Ectodermal cell (in vitro differentiated cells): ENCODE measurements around the gene TMUB2.

Source experiments
- H3K27ac ChIP-seq: 2 replicates; pipeline ENCODE4 v1.7.0; 2013; ENCODE audit warnings: mild to moderate bottlenecking, low read depth, low read length; ENCODE audit not compliant: insufficient read depth, poor library complexity, severe bottlenecking
- H3K27me3 ChIP-seq: 2 replicates; pipeline ENCODE4 v1.7.0; 2013; ENCODE audit warnings: mild to moderate bottlenecking, low read length; ENCODE audit not compliant: insufficient read depth, control insufficient read depth, poor library complexity, severe bottlenecking
- H3K36me3 ChIP-seq: one replicate; pipeline ENCODE4 v1.7.0; 2013; ENCODE audit warnings: low read length; ENCODE audit not compliant: control insufficient read depth, insufficient read depth
- H3K4me1 ChIP-seq: one replicate; pipeline ENCODE4 v1.7.0; 2013; ENCODE audit warnings: low read length; ENCODE audit not compliant: control insufficient read depth, insufficient read depth
- H3K4me3 ChIP-seq: 2 replicates; pipeline ENCODE4 v1.7.0; 2013; ENCODE audit warnings: low read depth, low read length, control low read depth; ENCODE audit not compliant: insufficient read depth
- H3K9me3 ChIP-seq: 2 replicates; pipeline ENCODE4 v1.7.0; 2013; ENCODE audit warnings: mild to moderate bottlenecking, low read length, moderate library complexity; ENCODE audit not compliant: control insufficient read depth
- WGBS, 2 experiments: methylation state at CpG; one replicate each; pipeline ENCODE4 v1.1.7; 2013; ENCODE audit warnings: missing lambda C conversion rate in 2 of 2; 5-methylcytosine and 5-hydroxymethylcytosine counted together

TMUB2 gene

GRCh38 chr17:44155488-44155887 lies 31.3 kb upstream of the TMUB2 start:
- H3K27me3 ChIP-seq: no peaks in the 10 kb centered on the region
- H3K4me1 ChIP-seq: no peaks in the 10 kb centered on the region
- no peak overlapping the region for H3K4me3 ChIP-seq
- no peaks in the 10 kb centered on the region for H3K9me3 ChIP-seq
- 86 to 92% methylated on average over 2 of the region's 2 CpGs for WGBS, 2 experiments
- peaks cover 20% of the 10 kb centered on the region for H3K36me3 ChIP-seq
- H3K27ac ChIP-seq: no peak overlapping the region

GRCh38 chr17:44159519-44160210 lies 27.1 kb upstream of the TMUB2 start:
- WGBS, 2 experiments: 94 to 96% methylated on average over 15 of the region's 15 CpGs
- H3K27ac ChIP-seq: no peak overlapping the region
- no peaks in the 10 kb centered on the region for H3K27me3 ChIP-seq
- no peak overlapping the region for H3K4me3 ChIP-seq
- peaks cover 24% of the 10 kb centered on the region for H3K36me3 ChIP-seq
- no peaks in the 10 kb centered on the region for H3K9me3 ChIP-seq
- no peaks in the 10 kb centered on the region for H3K4me1 ChIP-seq

GRCh38 chr17:44164476-44164875 lies 22.3 kb upstream of the TMUB2 start:
- peaks cover 4% of the 10 kb centered on the region for H3K4me1 ChIP-seq
- 94 to 100% methylated on average over 1 of the region's 1 CpG for WGBS, 2 experiments
- no peaks in the 10 kb centered on the region for H3K27me3 ChIP-seq
- H3K27ac ChIP-seq: no peak overlapping the region
- no peaks in the 10 kb centered on the region for H3K9me3 ChIP-seq
- H3K4me3 ChIP-seq: no peak overlapping the region
- peaks cover 9% of the 10 kb centered on the region for H3K36me3 ChIP-seq

GRCh38 chr17:44167181-44167861 lies 19.5 kb upstream of the TMUB2 start:
- H3K4me3 ChIP-seq: no peak overlapping the region
- H3K9me3 ChIP-seq: no peaks in the 10 kb centered on the region
- H3K27ac ChIP-seq: no peak overlapping the region
- H3K4me1 ChIP-seq: peaks cover 15% of the 10 kb centered on the region
- 92 to 93% methylated on average over 7 of the region's 7 CpGs for WGBS, 2 experiments
- peaks cover under 1% of the 10 kb centered on the region for H3K36me3 ChIP-seq
- no peaks in the 10 kb centered on the region for H3K27me3 ChIP-seq

GRCh38 chr17:44170135-44170498 lies 16.7 kb upstream of the TMUB2 start:
- no peaks in the 10 kb centered on the region for H3K9me3 ChIP-seq
- no peak overlapping the region for H3K4me3 ChIP-seq
- 81 to 85% methylated on average over 5 of the region's 5 CpGs for WGBS, 2 experiments
- no peak overlapping the region for H3K27ac ChIP-seq
- no peaks in the 10 kb centered on the region for H3K36me3 ChIP-seq
- H3K4me1 ChIP-seq: peaks cover 15% of the 10 kb centered on the region
- H3K27me3 ChIP-seq: no peaks in the 10 kb centered on the region

- no peaks in the 10 kb centered on the region for H3K9me3 ChIP-seq
- no peak within 1 kb of the TSS for H3K4me3 ChIP-seq
- H3K36me3 ChIP-seq: no peaks in the 10 kb centered on the region
- H3K4me1 ChIP-seq: peaks cover 15% of the 10 kb centered on the region
- WGBS, 2 experiments: 61% methylated on average over 21 of the region's 21 CpGs
- H3K27me3 ChIP-seq: no peaks in the 10 kb centered on the region
- H3K27ac ChIP-seq: no peak within 1 kb of the TSS
Measured at GRCh38 chr17:44170499-44171201, 16.1 kb upstream of the TMUB2 start, which contains the start of gene ASB16. TSS of gene ASB16 (plus strand) at chr17:44170704. CDS start at chr17:44170790, 86 bp downstream.

- Histone ChIP-seq H3K27me3 (no peaks in the 10 kb centered on the region), H3K9me3 (no peaks in the 10 kb centered on the region), H3K4me1 (peaks cover 15% of the 10 kb centered on the region), H3K4me3 (no peak overlapping the region), H3K27ac (peak overlapping the region; percentile 13), H3K36me3 (peaks cover 3% of the 10 kb centered on the region)
- 90% methylated on average over 17 of the region's 17 CpGs for WGBS, 2 experiments
Measured at GRCh38 chr17:44171931-44172455, 14.8 kb upstream of the TMUB2 start.

- no peaks in the 10 kb centered on the region for H3K27me3 ChIP-seq
- peaks cover 3% of the 10 kb centered on the region for H3K36me3 ChIP-seq
- peaks cover 12% of the 10 kb centered on the region for H3K4me1 ChIP-seq
- H3K27ac ChIP-seq: no peak overlapping the region
- no peaks in the 10 kb centered on the region for H3K9me3 ChIP-seq
- 95 to 98% methylated on average over 2 of the region's 2 CpGs for WGBS, 2 experiments
- no peak overlapping the region for H3K4me3 ChIP-seq
Measured at GRCh38 chr17:44174427-44174826, 12.3 kb upstream of the TMUB2 start.

GRCh38 chr17:44176257-44176656 lies 10.5 kb upstream of the TMUB2 start:
- no peaks in the 10 kb centered on the region for H3K4me1 ChIP-seq
- peaks cover 3% of the 10 kb centered on the region for H3K36me3 ChIP-seq
- H3K4me3 ChIP-seq: no peak overlapping the region
- H3K27ac ChIP-seq: no peak overlapping the region
- no peaks in the 10 kb centered on the region for H3K27me3 ChIP-seq
- no peaks in the 10 kb centered on the region for H3K9me3 ChIP-seq
- 90 to 98% methylated on average over 1 of the region's 1 CpG for WGBS, 2 experiments
